Measurements from ENCODE around the gene TSPAN4.
A peak's percentile ranks its signal among the peaks of the same experiment; 100 is the strongest.

Gene TSPAN4

GRCh38 chr11:804599-804964, 38.1 kb upstream of the TSPAN4 start:
- no peak for DNase-seq

GRCh38 chr11:808427-809286, 34.0 kb upstream of the TSPAN4 start:
- peak; percentile 56 for DNase-seq

- DNase-seq: peak; percentile 99
These were observed 33.2 kb upstream of the TSPAN4 start, which contains the start of gene RPLP2 for GRCh38 chr11:809287-810039. Gene RPLP2, plus strand, starts transcription at chr11:809967. Its CDS starts 268 bp downstream, at chr11:810235.

- DNase-seq: peak; percentile 33
These were observed 32.5 kb upstream of the TSPAN4 start for GRCh38 chr11:810040-810567.

- peak; percentile 69 for DNase-seq
These were observed 31.0 kb upstream of the TSPAN4 start for GRCh38 chr11:811446-812245.

GRCh38 chr11:812390-812789, 30.3 kb upstream of the TSPAN4 start:
- DNase-seq: no peak

GRCh38 chr11:813072-813455, 29.6 kb upstream of the TSPAN4 start:
- no peak for DNase-seq

- no peak for DNase-seq
These were observed 29.1 kb upstream of the TSPAN4 start for GRCh38 chr11:813456-814096.

- DNase-seq: no peak
These were observed 26.8 kb upstream of the TSPAN4 start for GRCh38 chr11:815675-816432.

GRCh38 chr11:816433-816779, 26.2 kb upstream of the TSPAN4 start:
- DNase-seq: no peak

- DNase-seq: no peak
These were observed 24.1 kb upstream of the TSPAN4 start, which contains the start of gene PNPLA2 for GRCh38 chr11:818396-819128. Gene PNPLA2, plus strand, starts transcription at chr11:818914. Its CDS starts 805 bp downstream, at chr11:819719.

- peak; percentile 97 for DNase-seq
These were observed 23.3 kb upstream of the TSPAN4 start for GRCh38 chr11:819129-819931.

- peak; percentile 99 for DNase-seq
These were observed 22.6 kb upstream of the TSPAN4 start for GRCh38 chr11:819943-820649.

- DNase-seq: no peak
These were observed 21.8 kb upstream of the TSPAN4 start for GRCh38 chr11:820655-821511.

- DNase-seq: peak; percentile 79
These were observed 20.9 kb upstream of the TSPAN4 start for GRCh38 chr11:821512-822371.

GRCh38 chr11:823441-824291, 19.0 kb upstream of the TSPAN4 start:
- DNase-seq: no peak
